HepG2 (cell line): Measurements from ENCODE around the gene ANKS4B. TPM values are rescaled to one million over a fixed set of nuclear protein-coding genes. Genes with fewer than 3 reads are reported as not detected.
A peak's percentile ranks its signal among the peaks of the same experiment; 100 is the strongest.

Experiments
- CEBPZ ChIP-seq: IDR thresholded peaks from 2 replicates; pipeline ENCODE4 v1.6.1; 2012; ENCODE audit warnings: low read length, improper control_type of control experiment
- EEA1 ChIP-seq: sonication (generic); formaldehyde crosslinking; IDR thresholded peaks from 2 replicates; pipeline ENCODE4 v1.5.1; 2020; ENCODE audit warnings: mild to moderate bottlenecking, missing genetic modification reagents, borderline replicate concordance
- FOXK2 ChIP-seq: fragments of 450-650 bp; IDR thresholded peaks from 2 replicates; pipeline ENCODE4 v1.6.1; 2016
- FOXP4 ChIP-seq: sonication (generic); formaldehyde crosslinking; IDR thresholded peaks from 2 replicates; pipeline ENCODE4 v1.4.0; 2020; ENCODE audit warnings: missing genetic modification reagents
- GATA4 ChIP-seq: sonication (generic); IDR thresholded peaks from 2 replicates; pipeline ENCODE4 v1.6.1; 2016; ENCODE audit warnings: antibody characterized with exemption, low read depth, borderline replicate concordance
- IRF2 ChIP-seq: IDR thresholded peaks from 2 replicates; pipeline ENCODE4 v1.6.1; 2018; ENCODE audit warnings: missing genetic modification reagents, missing compliant biosample characterization
- ISX ChIP-seq: sonication (generic); formaldehyde crosslinking; conservative IDR thresholded peaks from 2 replicates; pipeline ENCODE4 v1.5.0; 2020; ENCODE audit warnings: missing genetic modification reagents
- LCORL ChIP-seq, 2 experiments: fragments of 450-650 bp in 1 of 2; sonication (generic) in 1 of 2; formaldehyde crosslinking in 1 of 2; IDR thresholded peaks; 2 replicates each; pipeline versions ENCODE4 v1.5.0 to v1.6.1; 2017 to 2020; ENCODE audit warnings: antibody characterized with exemption in 1 of 2, missing genetic modification reagents in 1 of 2
- MTA1 ChIP-seq: sonication (generic); formaldehyde crosslinking; IDR thresholded peaks from 2 replicates; pipeline ENCODE4 v1.4.0; 2020; ENCODE audit warnings: missing genetic modification reagents, mild to moderate bottlenecking, borderline replicate concordance
- NCOA2 ChIP-seq: sonication (generic); formaldehyde crosslinking; IDR thresholded peaks from 2 replicates; pipeline ENCODE4 v1.8.0; 2022; ENCODE audit warnings: inconsistent platforms
- PHF21A ChIP-seq: sonication (generic); formaldehyde crosslinking; IDR thresholded peaks from 2 replicates; pipeline ENCODE4 v1.5.0; 2020; ENCODE audit warnings: mild to moderate bottlenecking, missing genetic modification reagents
- REL ChIP-seq: sonication (generic); formaldehyde crosslinking; conservative IDR thresholded peaks from 2 replicates; pipeline ENCODE4 v1.8.0; 2022; ENCODE audit warnings: mild to moderate bottlenecking, missing genetic modification reagents, moderate library complexity
- SPEN ChIP-seq: sonication (generic); formaldehyde crosslinking; IDR thresholded peaks from 2 replicates; pipeline ENCODE4 v1.5.1; 2020; ENCODE audit warnings: low read depth, mild to moderate bottlenecking, missing genetic modification reagents
- ZBTB33 ChIP-seq: sonication (generic); formaldehyde crosslinking; IDR thresholded peaks from 2 replicates; pipeline ENCODE4 v1.4.0; 2020; ENCODE audit warnings: missing genetic modification reagents
- ZMYM2 ChIP-seq: sonication (generic); formaldehyde crosslinking; IDR thresholded peaks from 2 replicates; pipeline ENCODE4 v1.8.0; 2022; ENCODE audit warnings: mild to moderate bottlenecking, missing genetic modification reagents
- ZMYM3 ChIP-seq: sonication (generic); formaldehyde crosslinking; IDR thresholded peaks from 2 replicates; pipeline ENCODE4 v1.5.1; 2020; ENCODE audit warnings: mild to moderate bottlenecking, missing genetic modification reagents
- ZNF232 ChIP-seq: sonication (generic); formaldehyde crosslinking; IDR thresholded peaks from 2 replicates; pipeline ENCODE4 v1.4.0; 2020; ENCODE audit warnings: missing genetic modification reagents, borderline replicate concordance
- ZNF350 ChIP-seq: sonication (generic); formaldehyde crosslinking; IDR thresholded peaks from 2 replicates; pipeline ENCODE4 v1.4.0; 2020; ENCODE audit warnings: mild to moderate bottlenecking, low read depth, missing genetic modification reagents, borderline replicate concordance
- ZNF572 ChIP-seq: sonication (generic); formaldehyde crosslinking; IDR thresholded peaks from 2 replicates; pipeline ENCODE4 v1.5.1; 2020; ENCODE audit warnings: mild to moderate bottlenecking, missing genetic modification reagents
- ZNF788 ChIP-seq: sonication (generic); formaldehyde crosslinking; IDR thresholded peaks from 2 replicates; pipeline ENCODE4 v1.5.0; 2020; ENCODE audit warnings: mild to moderate bottlenecking, missing genetic modification reagents, borderline replicate concordance
- ZSCAN21 ChIP-seq: sonication (generic); formaldehyde crosslinking; IDR thresholded peaks from 2 replicates; pipeline ENCODE4 v1.8.0; 2022; ENCODE audit warnings: mild to moderate bottlenecking, missing genetic modification reagents, moderate library complexity, borderline replicate concordance
- ZSCAN9 ChIP-seq: IDR thresholded peaks from 2 replicates; pipeline ENCODE4 v1.6.1; 2016; ENCODE audit warnings: borderline replicate concordance
- polyA plus RNA-seq, 8 experiments: library from polyadenylated mRNA; depleted of rRNA in 3 of 8; stranded (reverse) in 7 of 8; unstranded in 1 of 8; fragments of >200 nt; fragmentation: Illumina TruSeq in 4 of 8; extraction: Trizol in 4 of 8; gene quantifications; 2 replicates each; pipeline versions ENCODE4 v1.2.1 to v1.2.3, GENCODE V29; 2011 to 2016; ENCODE audit warnings: low read depth in 4 of 8, missing spikeins in 1 of 8, mixed read lengths in 1 of 8; ENCODE audit not compliant: insufficient read depth in 1 of 8
- total RNA-seq, 5 experiments: library from RNA; depleted of rRNA; stranded (reverse); fragments of >200 nt; fragmentation: Illumina TruSeq; extraction: Trizol; gene quantifications; 2 replicates each; pipeline ENCODE4 v1.2.3, GENCODE V29; 2016; ENCODE audit warnings: low read depth in 1 of 5

ANKS4B gene
- total and polyA plus RNA-seq, 2 of the 13 experiments (the other 11 are each of a cell fraction or from before 2014, with no cell fraction given): 6.5 to 30.0 TPM

GRCh38 chr16:21262779-21263639 is 29.5 kb downstream of the ANKS4B start (continued):
- TF ChIP-seq CEBPZ (no peak), GATA4 (no peak), EEA1 (peak; percentile 80; the same call in 1 of the 2 replicates), LCORL (IDR thresholded peaks at IDR 0.05) (no peak), LCORL (CRISPR knock-in tag; IDR thresholded peaks at IDR 0.05) (no peak), IRF2 (CRISPR knock-in tag) (no peak), ZNF572 (CRISPR knock-in tag) (0 out of 2 replicates have a peak, but pooled peaks have one; percentile 25), SPEN (CRISPR knock-in tag) (no peak; the same call in 1 of the 2 replicates), REL (no peak), ZMYM2 (peak; percentile 57; the same call in 1 of the 2 replicates), ZSCAN21 (CRISPR knock-in tag) (no peak), MTA1 (CRISPR knock-in tag) (0 out of 2 replicates have a peak, but pooled peaks have one; percentile 30), ISX (no peak), FOXK2 (no peak), ZBTB33 (CRISPR knock-in tag) (0 out of 2 replicates have a peak, but pooled peaks have one; percentile 28), PHF21A (CRISPR knock-in tag) (no peak), FOXP4 (CRISPR knock-in tag) (0 out of 2 replicates have a peak, but pooled peaks have one; percentile 12), NCOA2 (CRISPR knock-in tag) (no peak), ZNF788 (0 out of 2 replicates have a peak, but pooled peaks have one; percentile 33), ZMYM3 (CRISPR knock-in tag) (peak; percentile 68; the same call in 1 of the 2 replicates), ZSCAN9 (CRISPR knock-in tag) (no peak), ZNF350 (CRISPR knock-in tag) (0 out of 2 replicates have a peak, but pooled peaks have one; percentile 17), ZNF232 (CRISPR knock-in tag) (no peak)
